HEK293T (cell line): ENCODE data around the gene GLIPR2.
"Not testable (repeated sequence)": the region's sequence is repeated elsewhere in the genome, so short reads cannot be mapped to it uniquely, and the experiment has no call there.

Source experiments
- CTCF ChIA-PET: fragments of 350-600 bp; formaldehyde crosslinking; extraction: SDS; loops from one replicate; lab custom pipeline; 2021; ENCODE audit warnings: antibody characterized with exemption, inconsistent platforms; lab: Yijun Ruan, JAX
- POLR2A ChIA-PET: fragments of 350-600 bp; formaldehyde crosslinking; extraction: SDS; loops from one replicate; lab custom pipeline; 2020; ENCODE audit warnings: antibody characterized with exemption, inconsistent platforms; lab: Yijun Ruan, JAX
- DNase-seq: peaks from one replicate; pipeline ENCODE4 v3.0.0; 2012; ENCODE audit warnings: mixed read lengths; ENCODE audit errors: extremely low spot score
- ARNT ChIP-seq: fragments of 450-650 bp; IDR thresholded peaks from 2 replicates; pipeline ENCODE4 v1.6.1; 2017; ENCODE audit warnings: mild to moderate bottlenecking
- BHLHE40 ChIP-seq: fragments of 450-650 bp; IDR thresholded peaks from 2 replicates; pipeline ENCODE4 v1.6.1; 2016; ENCODE audit warnings: mild to moderate bottlenecking, moderate library complexity, borderline replicate concordance
- CTBP1 ChIP-seq: fragments of 450-650 bp; IDR thresholded peaks from 2 replicates; pipeline ENCODE4 v1.6.1; 2016; ENCODE audit warnings: borderline replicate concordance
- ELF4 ChIP-seq: fragments of 450-650 bp; IDR thresholded peaks from 2 replicates; pipeline ENCODE4 v1.6.1; 2017; ENCODE audit warnings: antibody characterized with exemption
- FOXA1 ChIP-seq: fragments of 450-650 bp; IDR thresholded peaks from 2 replicates; pipeline ENCODE4 v1.6.1; 2016; ENCODE audit warnings: mild to moderate bottlenecking
- FOXK2 ChIP-seq: fragments of 450-650 bp; IDR thresholded peaks from 2 replicates; pipeline ENCODE4 v1.6.1; 2016; ENCODE audit warnings: mild to moderate bottlenecking
- FOXM1 ChIP-seq: fragments of 450-650 bp; IDR thresholded peaks from 2 replicates; pipeline ENCODE4 v1.6.1; 2017; ENCODE audit warnings: mild to moderate bottlenecking, borderline replicate concordance
- HDGF ChIP-seq: fragments of 450-650 bp; IDR thresholded peaks from 2 replicates; pipeline ENCODE4 v1.6.1; 2017; ENCODE audit warnings: antibody characterized with exemption, borderline replicate concordance
- L3MBTL2 ChIP-seq: fragments of 450-650 bp; conservative IDR thresholded peaks from 2 replicates; pipeline ENCODE4 v1.6.1; 2016; ENCODE audit warnings: mild to moderate bottlenecking
- LEF1 ChIP-seq: fragments of 450-650 bp; IDR thresholded peaks from 2 replicates; pipeline ENCODE4 v1.6.1; 2017; ENCODE audit warnings: mild to moderate bottlenecking, borderline replicate concordance
- NFRKB ChIP-seq: fragments of 450-650 bp; IDR thresholded peaks from 2 replicates; pipeline ENCODE4 v1.6.1; 2016; ENCODE audit warnings: mild to moderate bottlenecking, moderate library complexity
- SP1 ChIP-seq: fragments of 450-650 bp; IDR thresholded peaks from 2 replicates; pipeline ENCODE4 v1.6.1; 2017
- SUZ12 ChIP-seq: fragments of 450-650 bp; IDR thresholded peaks from 2 replicates; pipeline ENCODE4 v1.6.1; 2016; ENCODE audit warnings: mild to moderate bottlenecking
- TARDBP ChIP-seq: fragments of 450-650 bp; IDR thresholded peaks from 2 replicates; pipeline ENCODE4 v1.6.1; 2016
- ZNF384 ChIP-seq: fragments of 450-650 bp; IDR thresholded peaks from 2 replicates; pipeline ENCODE4 v1.6.1; 2016
- TF ChIP-seq, protein P1 (sequence below): fragments of 450-650 bp; IDR thresholded peaks from 2 replicates; pipeline ENCODE4 v1.6.1; 2016

Gene GLIPR2

GRCh38 chr9:36127652-36128244, 8.8 kb upstream of the GLIPR2 start:
- no peak for TF ChIP-seq ARNT
- TF ChIP-seq ELF4 = no peak
- TF ChIP-seq TARDBP = no peak
- TF ChIP-seq, protein P1, sequence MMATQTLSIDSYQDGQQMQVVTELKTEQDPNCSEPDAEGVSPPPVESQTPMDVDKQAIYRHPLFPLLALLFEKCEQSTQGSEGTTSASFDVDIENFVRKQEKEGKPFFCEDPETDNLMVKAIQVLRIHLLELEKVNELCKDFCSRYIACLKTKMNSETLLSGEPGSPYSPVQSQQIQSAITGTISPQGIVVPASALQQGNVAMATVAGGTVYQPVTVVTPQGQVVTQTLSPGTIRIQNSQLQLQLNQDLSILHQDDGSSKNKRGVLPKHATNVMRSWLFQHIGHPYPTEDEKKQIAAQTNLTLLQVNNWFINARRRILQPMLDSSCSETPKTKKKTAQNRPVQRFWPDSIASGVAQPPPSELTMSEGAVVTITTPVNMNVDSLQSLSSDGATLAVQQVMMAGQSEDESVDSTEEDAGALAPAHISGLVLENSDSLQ = no peak
- TF ChIP-seq FOXM1 = no peak
- TF ChIP-seq HDGF = no peak
- no peak for TF ChIP-seq LEF1
- no peak for TF ChIP-seq BHLHE40
- no peak for TF ChIP-seq SP1
- POLR2A ChIA-PET = no interaction called here
- DNase-seq = no peak
- CTCF ChIA-PET = interaction anchor here (0.5 kb wide), 1 partner anchor 13 kb away, joined by 4 read pairs; no protein-coding TSS in a partner anchor

GRCh38 chr9:36128349-36128748, 8.2 kb upstream of the GLIPR2 start:
- ChIA-PET POLR2A (no interaction called here), CTCF (no interaction called here)
- DNase-seq = no peak
- no peak for TF ChIP-seq FOXM1

GRCh38 chr9:36129139-36129538, 7.4 kb upstream of the GLIPR2 start:
- no peak for TF ChIP-seq CTBP1
- no peak for TF ChIP-seq ZNF384
- TF ChIP-seq ELF4 = no peak
- no peak for TF ChIP-seq ARNT
- TF ChIP-seq FOXM1 = no peak
- no peak for TF ChIP-seq SP1
- no peak for TF ChIP-seq NFRKB
- no peak for TF ChIP-seq SUZ12
- TF ChIP-seq HDGF = no peak
- no peak for TF ChIP-seq LEF1
- TF ChIP-seq, protein P1 = no peak
- no peak for TF ChIP-seq FOXA1
- no peak for TF ChIP-seq TARDBP
- no peak for TF ChIP-seq FOXK2
- no peak for TF ChIP-seq L3MBTL2
- no peak for TF ChIP-seq BHLHE40
- POLR2A ChIA-PET = no interaction called here
- no peak for DNase-seq
- CTCF ChIA-PET = no interaction called here

DNA sequence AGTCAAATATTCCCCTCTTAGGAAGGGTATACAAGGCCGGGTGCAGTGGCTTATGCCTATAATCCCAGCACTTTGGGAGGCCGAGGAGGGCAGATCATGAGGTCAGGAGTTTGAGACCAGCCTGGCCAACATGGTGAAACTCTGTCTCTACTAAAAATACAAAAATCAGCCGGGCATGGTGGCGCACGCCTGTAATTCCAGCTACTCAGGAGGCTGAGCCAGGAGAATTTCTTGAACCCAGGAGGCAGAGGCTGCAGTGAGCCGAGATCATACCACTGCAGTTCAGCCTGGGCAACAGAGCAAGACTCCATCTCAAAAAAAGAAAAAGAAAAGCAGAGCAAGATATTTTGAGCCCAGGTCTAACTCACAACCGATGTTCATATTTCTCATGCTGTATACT, 4.9 kb upstream of the GLIPR2 start:
- not testable (repeated sequence) for DNase-seq

GRCh38 chr9:36132086-36132485, 4.4 kb upstream of the GLIPR2 start:
- DNase-seq = no peak
- ChIA-PET POLR2A (no interaction called here), CTCF (no interaction called here)
- no peak for TF ChIP-seq ELF4
- TF ChIP-seq L3MBTL2 = no peak
- TF ChIP-seq CTBP1 = no peak
- no peak for TF ChIP-seq FOXA1
- TF ChIP-seq ARNT = no peak
- no peak for TF ChIP-seq NFRKB
- no peak for TF ChIP-seq FOXK2
- TF ChIP-seq FOXM1 = no peak
- no peak for TF ChIP-seq TARDBP
- TF ChIP-seq, protein P1 = no peak
- TF ChIP-seq ZNF384 = no peak
- no peak for TF ChIP-seq HDGF
- no peak for TF ChIP-seq SP1
- TF ChIP-seq SUZ12 = no peak

More for the DNA sequence above, 4.9 kb upstream of the GLIPR2 start:
- POLR2A ChIA-PET, CTCF ChIA-PET: not testable (repeated sequence)

GRCh38 chr9:36134761-36135505, 1.6 kb upstream of the GLIPR2 start:
- ChIA-PET CTCF (no interaction called here), POLR2A (no interaction called here)

GRCh38 chr9:36135741-36136271, 727 bp upstream of the GLIPR2 start:
- ChIA-PET POLR2A (interaction anchor here (1.9 kb wide), 1 partner anchor 27 kb away, joined by 6 read pairs; no protein-coding TSS in a partner anchor), CTCF (no interaction called here)
- TF ChIP-seq LEF1 (no peak), L3MBTL2 (no peak), FOXK2 (no peak), FOXA1 (no peak), ZNF384 (no peak), BHLHE40 (no peak), NFRKB (no peak), HDGF (no peak), SUZ12 (no peak), FOXM1 (no peak)
- TF ChIP-seq, protein P1 = no peak

More at GRCh38 chr9:36134761-36135505, 1.6 kb upstream of the GLIPR2 start:
- DNase-seq = no peak
- TF ChIP-seq ZNF384 = no peak

More at GRCh38 chr9:36135741-36136271, 727 bp upstream of the GLIPR2 start:
- DNase-seq = no peak
